CD4-positive, alpha-beta memory T cell (primary cell): ENCODE data around the gene TALDO1. TPM values are rescaled to one million over a fixed set of nuclear protein-coding genes. Genes with fewer than 3 reads are reported as not detected.

Experiments used
- CTCF ChIA-PET: fragments of 350-600 bp; sonication (Branson Sonifier 250); formaldehyde crosslinking; loops from one replicate; lab custom pipeline; 2021; ENCODE audit warnings: inconsistent platforms; ENCODE audit not compliant: partially characterized antibody; lab: Charles Lee
- POLR2A ChIA-PET: fragments of 350-600 bp; sonication (Branson Sonifier 250); formaldehyde crosslinking; loops from one replicate; lab custom pipeline; 2021; ENCODE audit not compliant: partially characterized antibody; lab: Charles Lee
- DNase-seq, 5 donors: peaks; one replicate each; pipeline versions ENCODE4 v3.0.0 to v3.0.0-alpha.2; 2020 to 2022; ENCODE audit warnings: mixed read lengths in 1 of 5
- H3K27ac ChIP-seq: one replicate; pipeline ENCODE4 v1.7.0; 2013; ENCODE audit warnings: low read depth, low read length
- H3K27me3 ChIP-seq: 2 replicates; pipeline ENCODE4 v1.7.0; 2013; ENCODE audit warnings: mild to moderate bottlenecking, low read length, moderate library complexity; ENCODE audit not compliant: insufficient read depth
- H3K36me3 ChIP-seq: 2 replicates; pipeline ENCODE4 v1.7.0; 2013; ENCODE audit warnings: mild to moderate bottlenecking, low read length, moderate library complexity; ENCODE audit not compliant: insufficient read depth
- H3K4me1 ChIP-seq: 2 replicates; pipeline ENCODE4 v1.7.0; 2013; ENCODE audit warnings: mild to moderate bottlenecking, low read length, moderate library complexity; ENCODE audit not compliant: insufficient read depth
- H3K4me3 ChIP-seq, 2 donors: one replicate each; pipeline ENCODE4 v1.7.0; 2013; ENCODE audit warnings: low read length in 2 of 2, mild to moderate bottlenecking in 1 of 2
- H3K9me3 ChIP-seq, 2 donors: one replicate each; pipeline ENCODE4 v1.7.0; 2013; ENCODE audit warnings: low read length in 2 of 2, control low read depth in 1 of 2; ENCODE audit not compliant: control insufficient read depth in 1 of 2
- H3K27ac Mint-ChIP-seq, 7 donors: one replicate each; pipeline ENCODE4 v1.8.0; 2020 to 2021; ENCODE audit warnings: mixed read lengths in 7 of 7, mild to moderate bottlenecking in 6 of 7, inconsistent platforms in 3 of 7, moderate library complexity in 3 of 7
- H3K27me3 Mint-ChIP-seq, 2 donors: one replicate each; pipeline ENCODE4 v1.8.0; 2020 to 2021; ENCODE audit warnings: mixed read lengths in 2 of 2
- H3K36me3 Mint-ChIP-seq, 2 donors: one replicate each; pipeline ENCODE4 v1.8.0; 2020 to 2021; ENCODE audit warnings: mixed read lengths in 2 of 2, inconsistent platforms in 1 of 2, mild to moderate bottlenecking in 1 of 2
- H3K4me1 Mint-ChIP-seq, 4 donors: one replicate each; pipeline ENCODE4 v1.8.0; 2020 to 2021; ENCODE audit warnings: mixed read lengths in 4 of 4, mild to moderate bottlenecking in 1 of 4
- H3K4me3 Mint-ChIP-seq, 8 donors: one replicate each; pipeline ENCODE4 v1.8.0; 2020 to 2021; ENCODE audit warnings: mixed read lengths in 8 of 8, mild to moderate bottlenecking in 7 of 8, moderate library complexity in 6 of 8, inconsistent platforms in 3 of 8
- H3K9me3 Mint-ChIP-seq, 8 donors: one replicate each; pipeline ENCODE4 v1.8.0; 2020 to 2021; ENCODE audit warnings: mixed read lengths in 8 of 8, mild to moderate bottlenecking in 5 of 8, inconsistent platforms in 3 of 8, moderate library complexity in 1 of 8
- intact Hi-C: fragments of 100-400 bp; cut with micrococcal nuclease; formaldehyde crosslinking; loops from one replicate; pipeline ENCODE4 v1.15.1; 2023
- polyA plus RNA-seq, 2 donors: library from polyadenylated mRNA; unstranded; fragments of 300-500 nt; fragmentation: Illumina TruSeq; gene quantifications; one replicate each; pipeline ENCODE4 v1.2.3, GENCODE V29; 2021
- total RNA-seq, 2 experiments: library from RNA; stranded (reverse); gene quantifications; one replicate each; pipeline ENCODE4 v1.2.3, GENCODE V29; 2021

Gene TALDO1
- total and polyA plus RNA-seq, 4 experiments from 2014 or later = 80.4 to 244 (median 132) TPM

GRCh38 chr11:773425-773824 is 26.2 kb downstream of the TALDO1 start:
- H3K27ac ChIP-seq = no peak overlapping the region
- CTCF ChIA-PET = interaction anchor here (0.9 kb wide), 1 partner anchor 10 kb away, joined by 3 read pairs; no protein-coding TSS in a partner anchor
- intact Hi-C loops = no loop called here

GRCh38 chr11:773830-774229 is 26.6 kb downstream of the TALDO1 start:
- Histone ChIP-seq H3K9me3 (no peaks in the 10 kb centered on the region), H3K27me3 (no peaks in the 10 kb centered on the region), H3K4me3 (no peak overlapping the region), H3K4me1 (peaks cover 30% of the 10 kb centered on the region), H3K36me3 (peaks cover 14% of the 10 kb centered on the region), H3K27ac (no peak overlapping the region)
- ChIA-PET CTCF (interaction anchor here (0.9 kb wide), 1 partner anchor 10 kb away, joined by 3 read pairs; no protein-coding TSS in a partner anchor), POLR2A (no interaction called here)
- H3K4me3 Mint-ChIP-seq = no peak overlapping the region
- DNase-seq = no peak
- no peaks in the 10 kb centered on the region for H3K27me3 Mint-ChIP-seq
- H3K4me1 Mint-ChIP-seq = peaks cover 3 to 31% (median 9%) of the 10 kb centered on the region in 4 donors
- H3K27ac Mint-ChIP-seq = no peak overlapping the region
- peaks cover 0 to 15% of the 10 kb centered on the region in 2 donors for H3K36me3 Mint-ChIP-seq
- no peaks in the 10 kb centered on the region for H3K9me3 Mint-ChIP-seq
- intact Hi-C loops = no loop called here

More at GRCh38 chr11:773425-773824, 26.2 kb downstream of the TALDO1 start:
- Histone ChIP-seq H3K4me1 (peaks cover 26% of the 10 kb centered on the region), H3K4me3 (no peak overlapping the region), H3K9me3 (no peaks in the 10 kb centered on the region), H3K36me3 (peaks cover 14% of the 10 kb centered on the region), H3K27me3 (no peaks in the 10 kb centered on the region)
- H3K27ac Mint-ChIP-seq = no peak overlapping the region
- no peaks in the 10 kb centered on the region for H3K27me3 Mint-ChIP-seq
- H3K36me3 Mint-ChIP-seq = peaks cover 0 to 15% of the 10 kb centered on the region in 2 donors
- no peak for DNase-seq
- peaks cover 3 to 29% (median 9%) of the 10 kb centered on the region in 4 donors for H3K4me1 Mint-ChIP-seq
- POLR2A ChIA-PET = no interaction called here
- no peaks in the 10 kb centered on the region for H3K9me3 Mint-ChIP-seq
- H3K4me3 Mint-ChIP-seq = no peak overlapping the region

GRCh38 chr11:774873-775592 is 27.8 kb downstream of the TALDO1 start:
- Histone ChIP-seq H3K36me3 (peaks cover 14% of the 10 kb centered on the region), H3K4me1 (peaks cover 32% of the 10 kb centered on the region), H3K27me3 (no peaks in the 10 kb centered on the region), H3K9me3 (no peaks in the 10 kb centered on the region), H3K27ac (no peak overlapping the region), H3K4me3 (no peak overlapping the region)
- peak overlapping the region; percentile 40 to 80 (median 72) for H3K4me3 Mint-ChIP-seq
- peaks cover 3 to 31% (median 9%) of the 10 kb centered on the region in 4 donors for H3K4me1 Mint-ChIP-seq
- peaks cover 0 to 2% (median 0%) of the 10 kb centered on the region in 8 donors for H3K9me3 Mint-ChIP-seq
- H3K36me3 Mint-ChIP-seq = peaks cover 0 to 12% of the 10 kb centered on the region in 2 donors
- ChIA-PET POLR2A (interaction anchor here (0.7 to 3.6 kb wide), 3 partner anchors 19 to 44 kb away, joined by 3 to 23 read pairs (median 3); partner anchors contain the start of gene SLC25A22), CTCF (interaction anchor here (2.3 to 2.4 kb wide), 2 partner anchors 9 to 11 kb away, joined by 6 to 7 read pairs; no protein-coding TSS in a partner anchor)
- intact Hi-C loops = no loop called here
- no peak for DNase-seq
- H3K27ac Mint-ChIP-seq = peak overlapping the region in 3 of 7 donors; percentile 6 to 79 (median 59)
- no peaks in the 10 kb centered on the region for H3K27me3 Mint-ChIP-seq

DNA sequence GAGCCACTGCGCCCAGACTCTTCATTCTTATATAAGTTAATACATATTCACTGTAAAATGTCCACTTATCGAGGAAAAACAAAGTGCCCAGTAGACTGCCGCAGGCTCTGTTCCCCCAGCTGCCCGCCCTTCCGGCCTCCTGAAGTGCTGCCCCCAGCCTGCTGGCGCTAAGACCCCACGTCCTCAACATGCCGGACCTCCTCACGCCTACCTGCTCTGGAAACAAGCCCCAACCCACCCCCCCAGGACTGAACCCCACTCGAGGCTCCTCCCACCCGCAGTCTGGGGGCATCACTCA is 28.9 kb downstream of the TALDO1 start:
- no peaks in the 10 kb centered on the region for H3K9me3 ChIP-seq
- Mint-ChIP-seq H3K4me3 (peak overlapping the region; percentile 74 to 83 (median 78)), H3K27ac (peak overlapping the region in 6 of 7 donors; percentile 57 to 88 (median 74)), H3K4me1 (peaks cover 3 to 36% (median 9%) of the 10 kb centered on the region in 4 donors), H3K36me3 (peaks cover 0 to 5% of the 10 kb centered on the region in 2 donors), H3K9me3 (peaks cover 0 to 2% (median 0%) of the 10 kb centered on the region in 8 donors), H3K27me3 (no peaks in the 10 kb centered on the region)
- H3K27me3 ChIP-seq = no peaks in the 10 kb centered on the region
- POLR2A ChIA-PET = interaction anchor here (0.8 to 3.6 kb wide), 8 partner anchors 11 to 164 kb away, joined by 3 to 23 read pairs (median 4); partner anchors contain the start of genes PIDD1, SLC25A22, TALDO1 and TMEM80
- no peak for DNase-seq
- peaks cover 32% of the 10 kb centered on the region for H3K4me1 ChIP-seq
- intact Hi-C loops = loop anchor here (2.0 kb wide), 1 partner anchor 29 kb away; the partner anchor contains the start of gene TALDO1
- CTCF ChIA-PET = interaction anchor here (1.4 to 2.4 kb wide), 3 partner anchors 9 to 13 kb away, joined by 6 to 8 read pairs (median 7); no protein-coding TSS in a partner anchor
- peak overlapping the region; percentile 40 for H3K27ac ChIP-seq
- H3K4me3 ChIP-seq = peak overlapping the region; percentile 29 to 52
- H3K36me3 ChIP-seq = peaks cover 7% of the 10 kb centered on the region

- H3K27ac ChIP-seq = peak overlapping the region; percentile 67
Measured at GRCh38 chr11:776561-777287, 29.5 kb downstream of the TALDO1 start.

DNA sequence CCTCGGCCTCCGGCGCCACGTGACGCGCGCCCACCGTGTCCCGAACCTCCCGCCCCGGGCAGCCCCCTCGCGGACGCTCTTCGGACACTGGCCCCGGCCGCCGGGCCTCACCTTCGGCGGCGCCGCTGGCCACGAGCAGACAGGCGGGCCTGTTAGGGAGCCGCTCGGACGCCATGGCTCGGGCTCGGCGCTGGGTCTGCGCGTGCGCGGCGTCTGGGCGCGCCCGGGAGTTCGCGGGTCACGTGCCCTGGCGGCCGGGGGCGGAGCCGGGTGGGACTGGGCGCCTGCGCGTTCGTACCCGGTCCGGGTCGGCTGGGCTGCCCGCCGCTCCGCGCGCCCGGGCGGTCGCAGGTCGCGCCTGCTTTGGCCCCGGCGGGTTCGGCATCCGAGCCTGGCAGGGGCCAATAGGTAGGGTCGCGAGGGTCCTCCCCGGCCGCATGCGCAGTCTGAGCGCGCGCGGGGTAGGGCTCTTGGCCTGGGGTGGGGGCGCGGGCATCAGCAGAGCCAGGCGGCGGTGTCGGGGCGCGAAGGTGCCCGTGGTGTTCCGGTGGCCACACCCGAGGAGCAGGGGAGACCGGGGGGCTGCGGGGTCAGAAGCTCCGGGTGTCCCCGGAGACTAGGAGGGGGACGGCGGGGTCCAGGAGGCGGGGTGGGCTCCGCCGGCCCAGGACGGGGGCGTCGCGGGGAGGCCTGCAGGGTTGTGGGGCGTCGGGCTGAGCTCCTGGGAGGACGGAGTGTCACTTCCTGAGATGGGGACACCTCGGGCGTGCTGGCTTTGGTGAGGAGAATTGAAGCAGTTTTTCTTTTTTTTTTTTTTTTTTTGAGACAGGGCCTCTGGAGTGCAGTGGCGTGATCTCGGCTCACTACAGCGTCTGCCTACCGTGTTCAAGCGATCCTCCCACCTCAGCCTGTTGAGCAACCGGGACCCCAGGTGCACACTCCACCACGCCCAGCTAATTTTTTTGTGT is 30.3 kb downstream of the TALDO1 start, which contains the start of gene GATD1:
TSS of gene GATD1 (minus strand) at position 200 of the 968 bp plus-strand sequence. CDS start at position 175, 25 bp downstream.
- CTCF ChIA-PET = interaction anchor here (1.4 to 2.4 kb wide), 2 partner anchors 8 to 12 kb away, joined by 7 to 8 read pairs; no protein-coding TSS in a partner anchor
- peak within 1 kb of the TSS; percentile 77 to 89 (median 87) for H3K4me3 Mint-ChIP-seq
- H3K36me3 Mint-ChIP-seq = peaks cover 0 to 5% of the 10 kb centered on the region in 2 donors

More at GRCh38 chr11:776561-777287, 29.5 kb downstream of the TALDO1 start:
- Mint-ChIP-seq H3K27me3 (no peaks in the 10 kb centered on the region), H3K4me1 (peaks cover 3 to 36% (median 9%) of the 10 kb centered on the region in 4 donors), H3K27ac (peak overlapping the region in 6 of 7 donors; percentile 60 to 84 (median 71)), H3K36me3 (peaks cover 0 to 5% of the 10 kb centered on the region in 2 donors), H3K9me3 (peaks cover 0 to 2% (median 0%) of the 10 kb centered on the region in 8 donors), H3K4me3 (peak overlapping the region; percentile 74 to 83 (median 78))
- intact Hi-C loops = loop anchor here (1.0 to 2.0 kb wide), 3 partner anchors 22 to 33 kb away; partner anchors contain the start of genes RPLP2, SLC25A22 and TALDO1
- Histone ChIP-seq H3K36me3 (peaks cover 7% of the 10 kb centered on the region), H3K27me3 (no peaks in the 10 kb centered on the region), H3K9me3 (no peaks in the 10 kb centered on the region), H3K4me3 (peak overlapping the region; percentile 29 to 76), H3K4me1 (peaks cover 32% of the 10 kb centered on the region)
- peak in 1 of 5 donors; percentile 18 for DNase-seq
- ChIA-PET POLR2A (interaction anchor here (0.8 to 3.6 kb wide), 9 partner anchors 11 to 164 kb away, joined by 3 to 23 read pairs (median 5); partner anchors contain the start of genes PIDD1, PNPLA2, RPLP2 and SLC25A22), CTCF (interaction anchor here (1.4 to 2.4 kb wide), 3 partner anchors 9 to 13 kb away, joined by 6 to 8 read pairs (median 7); no protein-coding TSS in a partner anchor)

More for the DNA sequence above, 30.3 kb downstream of the TALDO1 start, which contains the start of gene GATD1:
- POLR2A ChIA-PET = interaction anchor here (0.7 to 3.6 kb wide), 9 partner anchors 16 to 81 kb away, joined by 3 to 23 read pairs (median 5); partner anchors contain the start of genes PIDD1, PNPLA2, RPLP2 and SLC25A22
- no peaks in the 10 kb centered on the region for H3K9me3 ChIP-seq
- peak within 1 kb of the TSS; percentile 29 to 76 for H3K4me3 ChIP-seq
- peak; percentile 89 to 95 (median 92) for DNase-seq
- peaks cover 32% of the 10 kb centered on the region for H3K4me1 ChIP-seq
- peaks cover 3 to 36% (median 9%) of the 10 kb centered on the region in 4 donors for H3K4me1 Mint-ChIP-seq
- peak within 1 kb of the TSS; percentile 67 for H3K27ac ChIP-seq
- no peaks in the 10 kb centered on the region for H3K27me3 ChIP-seq
- no peaks in the 10 kb centered on the region for H3K27me3 Mint-ChIP-seq
- H3K9me3 Mint-ChIP-seq = peaks cover 0 to 2% (median 0%) of the 10 kb centered on the region in 8 donors
- intact Hi-C loops = loop anchor here (1.0 to 2.0 kb wide), 3 partner anchors 21 to 32 kb away; partner anchors contain the start of genes RPLP2, SLC25A22 and TALDO1
- H3K36me3 ChIP-seq = peaks cover 7% of the 10 kb centered on the region
- peak within 1 kb of the TSS; percentile 68 to 93 (median 87) for H3K27ac Mint-ChIP-seq
